GM12873 (cell line): ENCODE results near the gene KLF9.

Source experiments
- CTCF ChIP-seq: IDR thresholded peaks from 2 replicates; pipeline ENCODE4 v1.5.1; 2012; ENCODE audit warnings: low read depth, mild to moderate bottlenecking, moderate library complexity, low read length, control low read depth; ENCODE audit not compliant: insufficient read depth; ENCODE audit errors: missing control alignments

KLF9 gene

GRCh38 chr9:70389621-70390266, 24.7 kb downstream of the KLF9 start:
- no peak for TF ChIP-seq CTCF

- no peak for TF ChIP-seq CTCF
Measured at GRCh38 chr9:70389188-70389587, 25.3 kb downstream of the KLF9 start.

- no peak for TF ChIP-seq CTCF
Measured at GRCh38 chr9:70387663-70388062, 26.8 kb downstream of the KLF9 start.

GRCh38 chr9:70385426-70385825, 29.0 kb downstream of the KLF9 start:
- TF ChIP-seq CTCF, result no peak

- no peak for TF ChIP-seq CTCF
Measured at GRCh38 chr9:70382709-70383605, 31.5 kb downstream of the KLF9 start.

- no peak for TF ChIP-seq CTCF
Measured at GRCh38 chr9:70382046-70382708, 32.3 kb downstream of the KLF9 start.
